ENCODE data around the gene PCNX2.

DNA sequence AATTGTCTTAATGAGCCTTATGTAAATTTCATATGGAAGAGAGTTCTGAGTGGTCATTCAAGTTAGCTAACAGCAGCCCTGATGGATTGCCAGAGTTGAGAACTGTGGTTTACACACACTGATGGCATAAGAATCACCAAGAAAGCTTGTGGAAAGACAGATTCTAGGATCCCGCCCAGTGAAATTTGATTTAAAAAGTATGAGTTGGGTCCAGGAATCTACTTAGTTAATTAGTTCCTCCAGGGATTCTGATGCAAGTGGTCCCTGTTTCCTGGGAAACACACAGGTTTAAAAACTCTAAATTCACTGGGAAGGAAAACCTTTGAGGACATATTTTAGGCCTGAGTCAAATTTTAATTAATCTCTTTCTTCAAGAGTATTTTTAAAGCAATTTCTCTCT lies 200.8 kb downstream of the PCNX2 start:
- TF ChIP-seq, protein P1, sequence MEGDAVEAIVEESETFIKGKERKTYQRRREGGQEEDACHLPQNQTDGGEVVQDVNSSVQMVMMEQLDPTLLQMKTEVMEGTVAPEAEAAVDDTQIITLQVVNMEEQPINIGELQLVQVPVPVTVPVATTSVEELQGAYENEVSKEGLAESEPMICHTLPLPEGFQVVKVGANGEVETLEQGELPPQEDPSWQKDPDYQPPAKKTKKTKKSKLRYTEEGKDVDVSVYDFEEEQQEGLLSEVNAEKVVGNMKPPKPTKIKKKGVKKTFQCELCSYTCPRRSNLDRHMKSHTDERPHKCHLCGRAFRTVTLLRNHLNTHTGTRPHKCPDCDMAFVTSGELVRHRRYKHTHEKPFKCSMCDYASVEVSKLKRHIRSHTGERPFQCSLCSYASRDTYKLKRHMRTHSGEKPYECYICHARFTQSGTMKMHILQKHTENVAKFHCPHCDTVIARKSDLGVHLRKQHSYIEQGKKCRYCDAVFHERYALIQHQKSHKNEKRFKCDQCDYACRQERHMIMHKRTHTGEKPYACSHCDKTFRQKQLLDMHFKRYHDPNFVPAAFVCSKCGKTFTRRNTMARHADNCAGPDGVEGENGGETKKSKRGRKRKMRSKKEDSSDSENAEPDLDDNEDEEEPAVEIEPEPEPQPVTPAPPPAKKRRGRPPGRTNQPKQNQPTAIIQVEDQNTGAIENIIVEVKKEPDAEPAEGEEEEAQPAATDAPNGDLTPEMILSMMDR (IDR thresholded peaks at IDR 0.05) = no peak
- no peak for TF ChIP-seq POLR2AphosphoS5 (IDR thresholded peaks at IDR 0.05)

Measured in prostate gland (tissue), 2 donors.